Muscle of arm (tissue), 12 donors: ENCODE results near the gene STIL. TPM values are rescaled to one million over a fixed set of nuclear protein-coding genes. Genes with fewer than 3 reads are reported as not detected.
A peak's percentile ranks its signal among the peaks of the same experiment; 100 is the strongest.
"Not testable (repeated sequence)": the region's sequence is repeated elsewhere in the genome, so short reads cannot be mapped to it uniquely, and the experiment has no call there.

ENCODE experiments used
- DNase-seq: peaks from one replicate; pipeline ENCODE4 v3.0.0-alpha.2; 2013
- polyA plus RNA-seq, 12 donors: library from polyadenylated mRNA; unstranded; fragments of 120-200 nt; gene quantifications; one replicate each; pipeline ENCODE4 v1.2.1, GENCODE V29; 2013; ENCODE audit not compliant: insufficient read length in 12 of 12

STIL gene
- polyA plus RNA-seq, 12 donors: 2.8 to 7.5 (median 5.4) TPM; not detected in 1

DNA sequence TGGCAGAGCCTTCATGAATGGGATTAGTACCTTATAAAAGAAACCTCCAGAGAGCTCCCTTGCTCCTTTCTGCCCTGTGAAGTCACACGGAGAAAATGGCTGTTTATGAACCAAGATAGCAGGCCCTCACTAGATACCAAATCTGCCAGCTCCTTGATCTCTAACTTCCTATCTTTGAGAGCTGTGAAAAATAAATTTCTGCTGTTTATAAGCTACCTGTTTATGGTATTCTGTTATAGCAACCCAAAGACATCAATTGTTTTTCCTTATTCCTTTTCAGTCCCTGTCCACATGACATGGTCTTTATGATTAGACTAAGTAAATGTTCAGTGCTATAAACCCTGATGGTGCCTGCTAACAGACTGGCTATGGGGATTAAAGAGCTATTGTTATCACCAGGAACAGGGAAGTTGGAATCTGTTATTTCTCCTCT is 9.7 kb upstream of the STIL start:
- DNase-seq: no peak

DNA sequence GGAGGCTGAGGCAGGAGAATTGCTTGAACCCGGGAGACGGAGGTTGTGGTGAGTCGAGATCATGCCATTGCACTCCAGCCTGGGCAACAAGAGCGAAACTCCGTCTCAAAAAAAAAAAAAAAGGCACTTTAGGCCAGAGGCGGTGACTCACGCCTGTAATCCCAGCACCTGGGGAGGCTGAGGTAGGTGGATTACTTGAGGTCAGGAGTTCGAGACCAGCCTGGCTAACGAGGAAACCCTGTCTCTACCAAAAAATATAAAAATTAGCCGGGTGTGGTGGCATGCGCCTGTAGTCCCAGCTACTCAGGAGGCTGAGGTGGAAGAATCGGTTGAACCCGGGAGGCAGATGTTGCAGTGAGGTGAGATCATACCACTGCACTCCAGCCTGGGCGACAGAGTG is 6.0 kb upstream of the STIL start:
- DNase-seq: not testable (repeated sequence)

DNA sequence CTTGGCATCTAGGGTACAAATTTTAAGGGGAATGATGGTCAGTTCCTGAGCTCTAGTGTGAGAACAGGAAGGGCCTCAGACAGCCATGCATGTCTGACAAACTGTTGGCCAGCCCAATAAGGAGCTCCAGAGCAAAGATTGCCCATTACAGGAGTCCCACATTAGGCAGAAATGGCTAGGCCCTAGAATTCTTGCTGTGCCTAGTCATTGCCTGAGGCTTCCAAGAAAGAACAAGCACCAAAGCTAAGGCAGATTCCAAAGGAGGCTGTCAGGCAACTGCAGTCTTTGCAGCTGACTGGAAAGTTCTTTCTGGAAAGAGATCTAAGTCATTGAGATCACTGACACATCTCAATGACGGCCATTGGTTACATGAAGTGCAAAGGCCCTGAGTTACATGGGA is 3.9 kb upstream of the STIL start:
- DNase-seq: no peak

DNA sequence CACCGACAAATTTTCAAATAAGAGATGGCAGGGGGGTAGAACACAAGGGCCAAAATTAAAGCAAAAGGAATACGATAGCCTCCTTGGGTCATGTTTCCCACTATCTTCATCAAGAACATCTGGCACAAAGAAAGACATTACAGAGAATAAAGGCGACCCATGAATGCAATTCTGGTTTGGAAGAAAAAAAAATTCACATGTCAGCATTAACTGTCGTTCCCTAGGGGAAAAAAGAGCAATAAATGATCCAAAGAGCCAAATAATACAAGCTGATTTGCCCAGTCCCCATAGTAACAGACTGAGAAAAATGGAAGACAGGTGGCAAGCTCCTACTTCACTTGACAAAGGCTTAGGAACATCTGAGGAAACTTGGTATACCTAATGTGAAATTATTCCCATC is 4.5 kb downstream of the STIL start:
- DNase-seq: no peak

DNA sequence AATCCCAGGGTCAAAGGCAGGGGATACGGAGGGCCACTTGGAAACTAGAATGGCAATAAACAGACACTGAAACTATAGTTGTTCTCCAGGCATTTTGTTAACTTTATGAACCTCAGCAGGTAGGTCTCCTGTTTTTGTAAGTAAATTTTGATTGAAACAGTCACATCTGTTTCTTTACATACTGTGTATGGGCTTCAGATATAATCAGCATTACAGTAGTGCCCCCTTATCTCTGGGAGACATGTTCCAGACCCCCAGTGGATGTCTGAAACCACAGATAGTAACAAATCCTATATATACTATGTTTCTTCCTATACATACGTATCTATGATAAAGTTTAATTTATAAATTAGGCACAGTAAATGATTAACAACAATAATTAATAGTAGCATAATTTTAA is 11.5 kb downstream of the STIL start:
- no peak for DNase-seq

DNA sequence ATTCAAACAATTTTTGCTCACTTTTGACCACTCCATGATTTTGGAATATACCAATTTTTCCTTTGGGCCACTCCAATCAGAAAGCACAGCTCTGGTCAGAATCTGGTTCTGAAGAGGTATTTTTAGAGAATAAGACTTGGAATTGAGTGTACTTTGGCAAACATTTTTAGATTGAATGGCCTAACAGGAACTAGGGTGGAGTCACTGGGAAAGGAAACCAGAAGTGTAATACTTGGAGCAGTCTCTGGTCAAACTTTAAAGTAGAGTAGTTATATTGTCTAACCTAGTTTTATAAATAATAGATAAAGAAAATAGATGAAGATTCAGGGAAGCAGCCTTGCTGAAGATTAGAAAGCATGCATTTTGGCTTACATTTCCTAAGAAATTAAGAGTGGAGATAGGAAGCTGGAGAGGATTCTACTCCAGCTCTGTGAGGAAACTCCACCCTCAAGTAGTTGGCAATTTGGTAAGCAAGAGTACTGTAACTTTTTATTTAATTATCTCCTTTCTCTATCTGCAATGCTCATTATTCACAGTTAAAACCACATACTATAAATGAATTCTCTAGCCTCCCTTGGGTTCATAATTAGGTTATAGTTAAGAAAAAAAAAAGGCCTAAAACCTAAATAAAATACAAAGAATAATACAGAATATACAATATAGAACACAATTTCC is 15.8 kb downstream of the STIL start:
- DNase-seq: no peak

DNA sequence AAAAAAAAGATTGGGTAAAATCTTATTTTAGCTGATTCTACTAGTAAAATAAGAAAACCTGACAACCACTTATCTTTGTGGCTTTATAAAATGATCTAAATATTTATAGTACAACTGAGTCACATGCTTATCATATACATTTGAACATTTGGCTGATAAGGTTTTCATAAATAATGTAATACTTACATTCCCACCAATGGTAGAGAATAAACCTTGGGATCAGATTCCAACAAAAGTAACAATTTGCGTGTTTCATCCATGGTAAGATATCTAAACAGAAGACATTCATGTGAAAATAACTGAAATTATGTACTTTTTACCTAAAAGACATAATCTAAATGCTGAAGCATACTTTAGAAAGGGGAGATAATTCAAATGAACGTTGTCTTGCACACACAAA is 18.4 kb downstream of the STIL start:
- DNase-seq: no peak

DNA sequence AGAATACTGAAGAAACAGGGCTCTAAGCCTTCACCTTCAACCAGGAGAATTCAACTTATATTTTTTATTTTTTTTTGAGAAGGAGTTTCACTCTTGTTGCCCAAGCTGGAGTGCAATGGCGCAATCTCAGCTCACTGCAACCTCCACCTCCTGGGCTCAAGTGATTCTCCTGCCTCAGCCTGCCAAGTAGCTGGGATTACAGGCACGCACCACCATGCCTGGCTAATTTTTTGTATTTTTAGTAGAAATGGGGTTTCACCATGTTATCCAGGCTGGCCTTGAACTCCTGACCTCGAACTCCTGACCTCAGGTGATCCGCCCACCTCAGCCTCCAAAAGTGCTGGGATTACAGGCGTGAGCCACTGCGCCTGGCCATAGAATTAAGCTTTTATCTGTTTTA is 19.1 kb downstream of the STIL start:
- not testable (repeated sequence) for DNase-seq

DNA sequence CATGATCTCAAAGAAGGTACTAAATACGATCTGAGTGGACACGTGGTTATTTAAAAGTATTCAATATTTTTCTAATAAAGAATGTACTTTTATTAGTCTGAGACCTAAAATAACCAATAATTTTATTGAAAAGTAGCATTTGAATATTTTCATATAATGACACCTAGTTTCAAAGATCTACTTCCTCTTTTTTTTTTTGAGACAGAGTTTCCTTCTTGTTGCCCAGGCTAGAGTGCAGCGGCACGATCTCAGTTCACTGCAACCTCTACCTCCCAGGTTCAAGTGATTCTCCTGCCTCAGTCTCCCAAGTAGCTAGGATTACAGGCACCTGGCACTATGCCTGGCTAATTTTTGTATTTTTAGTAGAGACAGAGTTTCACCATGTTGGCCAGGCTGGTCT is 25.8 kb downstream of the STIL start:
- not testable (repeated sequence) for DNase-seq

DNA sequence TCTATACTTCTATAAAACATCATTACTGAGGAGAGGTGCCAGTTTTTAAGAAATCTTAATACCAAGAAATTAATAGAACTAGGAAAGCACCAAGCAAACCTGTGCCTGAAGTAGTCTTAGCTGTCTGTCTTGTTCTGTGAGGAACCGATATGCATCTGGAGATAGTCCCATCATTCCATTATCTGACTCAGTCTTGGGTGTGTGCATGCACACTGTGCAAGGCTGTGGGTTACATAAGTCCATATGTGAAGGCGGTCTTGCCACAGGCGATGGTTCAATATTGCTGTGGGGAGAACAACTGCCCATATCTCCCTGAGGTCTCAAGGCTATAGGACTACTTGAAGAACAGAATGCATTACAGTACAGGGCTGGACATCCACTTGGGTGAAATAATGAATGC is 33.8 kb downstream of the STIL start:
- no peak for DNase-seq

DNA sequence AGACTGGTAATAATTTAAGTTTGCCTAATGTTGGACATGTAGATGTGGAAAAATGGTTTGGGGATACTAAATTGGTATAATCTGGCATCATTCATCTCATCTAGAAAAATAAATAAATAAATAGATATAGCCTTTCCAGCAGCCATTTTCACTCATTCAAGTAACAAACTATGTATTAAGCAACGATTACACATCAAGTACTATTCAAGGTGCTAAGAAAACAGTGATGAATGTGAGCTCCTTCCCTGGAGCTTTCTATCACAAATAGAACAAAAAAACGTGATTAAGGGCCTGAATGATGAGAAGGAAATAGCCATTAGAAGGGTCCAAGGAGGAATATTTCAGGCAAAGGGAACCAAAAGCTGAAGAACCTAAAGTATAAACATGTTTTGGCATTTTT is 37.1 kb downstream of the STIL start:
- no peak for DNase-seq

DNA sequence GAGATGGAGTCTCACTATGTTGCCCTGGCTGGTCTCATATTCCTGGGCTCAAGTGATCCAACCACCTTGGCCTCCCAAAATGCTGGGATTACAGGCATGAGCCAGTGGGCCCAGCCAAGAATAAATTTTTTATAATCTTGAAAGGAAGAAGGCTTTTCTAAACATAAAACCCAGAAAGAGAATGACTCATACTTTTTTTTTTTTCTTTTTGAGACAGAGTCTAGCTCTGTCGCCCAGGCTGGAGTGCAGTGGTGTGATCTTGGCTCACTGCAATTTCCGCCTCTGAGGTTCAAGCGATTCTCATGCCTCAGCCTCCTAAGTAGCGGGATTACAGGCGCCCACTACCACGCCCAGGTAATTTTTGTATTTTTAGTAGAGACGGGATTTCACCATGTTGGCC is 38.1 kb downstream of the STIL start:
- DNase-seq: not testable (repeated sequence)

DNA sequence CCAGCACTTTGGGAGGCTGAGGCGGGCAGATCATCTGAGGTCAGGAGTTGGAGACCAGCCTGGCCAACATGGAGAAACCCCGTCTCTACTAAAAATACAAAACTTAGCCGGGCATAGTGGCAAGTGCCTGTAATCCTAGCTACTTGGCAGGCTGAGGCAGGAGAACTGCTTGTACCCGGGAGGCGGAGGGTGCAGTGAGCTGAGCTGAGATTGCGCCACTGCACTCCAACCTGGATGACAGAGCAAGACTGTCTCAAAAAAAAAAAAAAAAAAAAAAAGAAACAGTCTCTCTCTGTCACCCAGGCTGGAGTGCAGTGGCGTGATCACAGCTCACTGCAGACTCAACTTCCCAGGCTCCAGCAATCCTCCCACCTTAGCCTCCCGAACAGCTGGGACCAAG is 48.4 kb downstream of the STIL start:
- DNase-seq: not testable (repeated sequence)

DNA sequence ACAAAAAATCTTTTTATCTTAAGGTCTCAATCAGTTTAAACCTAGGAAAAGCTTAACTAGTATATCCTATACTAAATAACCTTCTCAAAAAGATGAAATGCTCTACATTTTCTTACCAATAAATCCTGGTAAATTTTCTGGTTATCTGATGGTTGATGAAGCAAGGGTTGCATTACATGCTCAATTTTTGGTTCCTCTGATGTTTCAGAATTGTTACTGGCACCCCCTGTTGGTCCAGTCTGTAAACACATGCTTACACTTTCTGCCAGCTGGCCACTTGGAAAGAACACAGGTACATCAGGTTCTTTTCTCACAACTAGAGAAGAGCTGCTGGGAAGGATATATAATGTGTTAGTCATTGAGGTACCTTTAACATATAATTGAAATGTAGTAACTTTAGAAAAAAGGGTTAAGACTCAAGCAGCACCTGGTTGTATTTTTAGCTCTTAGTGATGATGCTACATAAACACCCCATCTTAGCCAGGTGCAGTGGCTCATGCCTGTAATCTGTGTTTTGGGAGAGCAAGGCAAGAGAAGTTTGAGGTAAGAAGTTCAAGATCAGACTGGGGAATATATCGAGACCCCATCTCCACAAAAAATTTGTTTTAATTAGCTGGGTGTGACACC is 51.0 kb downstream of the STIL start:
- peak; percentile 19 for DNase-seq

DNA sequence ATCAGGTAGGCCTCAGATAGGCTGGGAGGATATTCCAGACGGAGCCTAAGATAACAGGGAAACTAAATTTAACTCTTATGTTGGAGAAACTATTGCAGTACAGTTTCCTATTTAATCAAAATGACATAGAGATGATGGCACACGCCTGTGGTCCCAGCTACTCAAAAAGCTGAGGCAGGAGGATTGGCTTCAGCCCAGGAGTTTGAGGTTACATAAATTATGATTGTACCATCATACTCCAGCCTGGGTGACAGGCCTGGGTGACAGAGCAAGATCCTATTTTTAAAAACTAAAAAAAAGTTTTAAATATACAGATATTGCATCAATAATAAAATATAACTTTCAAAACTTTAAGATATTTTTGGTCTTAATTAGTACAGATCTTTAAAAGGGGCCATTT is 56.7 kb downstream of the STIL start:
- DNase-seq: no peak

DNA sequence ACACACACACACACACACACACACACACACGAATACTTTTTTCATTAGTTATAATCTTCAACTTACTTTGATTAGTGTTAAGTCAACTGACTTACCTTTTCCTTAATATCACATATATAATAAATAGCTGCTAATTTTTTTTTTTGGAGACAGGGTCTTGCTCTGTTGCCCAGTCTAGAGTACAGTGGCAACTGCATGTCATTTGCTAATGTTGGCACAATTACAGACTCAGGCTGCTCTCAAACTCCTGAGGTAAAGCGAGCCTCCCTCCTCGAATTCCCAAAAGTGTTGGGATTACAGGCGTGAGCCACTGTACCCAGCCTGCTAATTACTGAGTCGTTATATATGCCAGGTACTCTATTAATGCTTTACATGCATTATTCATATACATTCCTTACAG is 61.2 kb downstream of the STIL start:
- no peak for DNase-seq

DNA sequence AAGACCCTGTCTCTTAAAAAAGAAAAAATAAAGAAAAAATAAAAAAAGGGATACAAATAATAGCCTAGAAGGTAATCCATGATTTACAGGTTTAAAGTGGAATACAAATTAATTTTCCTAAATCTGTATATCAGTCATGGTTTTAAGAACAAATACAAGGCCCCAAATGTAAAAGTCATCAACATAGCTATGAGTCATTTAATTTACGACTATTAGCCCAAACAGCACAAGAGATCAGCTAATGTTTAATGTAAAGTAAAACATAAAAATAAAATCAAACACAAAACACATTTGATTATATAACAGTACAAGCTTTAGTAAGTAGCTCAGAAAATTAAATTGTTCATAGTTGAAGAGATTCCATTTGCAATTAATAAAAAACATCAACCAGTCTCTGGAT is 61.6 kb downstream of the STIL start:
- no peak for DNase-seq

DNA sequence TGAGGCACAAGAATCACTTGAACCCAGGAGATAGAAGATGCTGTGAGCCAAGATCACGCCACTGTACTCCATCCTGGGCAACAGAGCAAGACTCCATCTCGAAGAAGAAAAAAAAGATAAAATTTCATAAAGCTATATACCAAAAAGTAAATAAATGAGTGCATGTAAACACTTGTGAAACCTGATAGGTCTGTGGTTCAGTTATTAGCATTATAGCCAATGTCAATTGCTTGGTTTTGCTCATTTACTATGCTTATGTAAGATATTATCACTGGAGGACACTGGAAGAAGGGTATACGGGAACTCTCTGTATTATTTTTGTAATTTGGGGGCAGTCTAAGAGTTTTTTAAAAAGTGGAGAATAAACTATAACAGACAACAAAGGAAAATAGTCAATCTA is 64.2 kb downstream of the STIL start:
- DNase-seq: no peak

DNA sequence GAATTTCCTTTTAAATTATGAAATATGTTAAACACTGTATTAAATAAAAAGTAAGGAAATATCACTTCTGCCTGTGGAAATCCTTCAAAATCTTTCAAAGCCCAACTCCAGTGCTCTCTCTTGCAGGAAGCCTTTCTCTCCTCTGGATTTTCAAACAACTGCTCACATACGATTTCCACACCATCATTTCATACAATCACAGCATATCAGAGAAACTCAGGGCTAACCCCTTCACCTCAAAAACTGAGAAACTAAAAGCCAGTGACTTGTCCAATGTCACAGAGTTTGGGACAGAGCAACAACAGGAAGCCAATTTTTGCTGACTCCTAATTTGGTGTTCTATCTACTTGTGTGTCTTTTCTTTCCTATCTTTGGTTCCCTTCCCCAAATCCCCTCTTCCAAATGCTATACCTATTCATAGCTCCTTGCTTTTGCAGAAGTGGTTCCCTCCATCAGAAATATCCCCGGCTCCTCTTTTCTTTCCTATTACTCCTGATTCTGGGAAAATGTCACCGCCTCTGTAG is 69.5 kb downstream of the STIL start:
- DNase-seq: no peak

DNA sequence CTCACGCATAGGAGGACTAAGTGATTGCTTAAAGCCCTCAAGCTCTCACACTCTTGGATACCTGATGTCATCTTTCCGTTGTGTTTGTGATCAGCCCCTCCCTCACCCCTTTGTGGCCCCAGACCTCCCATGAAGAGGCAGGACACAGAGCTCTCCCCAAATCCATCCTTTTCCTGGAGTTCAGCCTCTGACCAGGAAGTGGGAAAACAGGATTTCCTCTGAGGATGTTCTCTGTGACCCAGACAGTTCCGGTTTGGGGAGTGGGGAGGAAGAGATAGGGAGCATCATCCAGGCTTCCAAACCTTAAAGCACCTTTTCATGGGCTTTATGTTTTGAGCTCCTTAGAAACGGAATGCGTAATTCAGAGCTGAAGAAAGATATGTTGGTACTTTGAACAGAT is 70.0 kb downstream of the STIL start:
- DNase-seq: no peak

DNA sequence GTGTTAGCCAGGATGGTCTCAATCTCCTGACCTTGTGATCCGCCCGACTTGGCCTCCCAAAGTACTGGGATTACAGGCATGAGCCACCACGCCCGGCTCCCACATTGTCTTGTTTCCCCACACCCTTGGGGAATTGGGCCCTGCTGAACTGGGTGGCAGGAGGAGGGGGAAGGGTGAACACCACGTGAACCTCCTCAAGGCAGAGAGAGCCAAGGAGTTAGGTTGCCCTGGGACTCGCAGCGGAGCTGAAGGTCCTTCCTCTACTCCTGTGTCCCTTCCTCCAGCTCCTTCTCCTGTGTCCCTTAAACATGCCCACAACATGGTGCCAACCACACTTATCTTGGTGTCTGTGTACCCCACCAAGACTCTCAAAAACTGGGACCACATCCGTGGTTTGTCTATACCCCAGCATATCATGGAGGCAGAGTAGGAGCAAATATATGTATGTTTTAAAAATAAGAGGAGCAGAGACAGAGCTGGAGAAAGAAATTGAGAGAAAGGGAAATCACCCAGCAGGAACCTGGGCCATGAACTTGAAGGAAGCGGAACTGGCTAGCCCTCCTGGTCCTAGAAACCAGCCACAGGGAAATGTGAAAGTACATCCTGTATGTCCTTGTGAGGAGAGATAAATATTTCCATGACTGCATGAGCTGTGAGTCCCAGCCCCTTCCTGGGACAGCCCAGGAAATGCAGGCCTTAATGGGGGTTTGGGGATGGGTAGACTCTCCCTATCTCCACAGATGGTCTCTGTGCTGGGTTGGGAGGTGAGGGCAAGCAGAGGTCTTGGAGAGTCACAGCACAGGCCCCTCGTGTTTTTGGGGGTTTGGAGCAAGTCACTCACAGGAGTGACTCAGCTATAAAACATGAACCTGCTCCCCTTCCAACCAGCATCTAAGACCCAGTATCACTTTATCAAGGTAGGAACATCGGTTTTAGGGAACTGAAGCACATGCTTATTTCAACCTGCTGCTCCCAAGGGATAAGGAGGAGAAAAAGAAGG is 72.5 kb downstream of the STIL start:
- DNase-seq: no peak

DNA sequence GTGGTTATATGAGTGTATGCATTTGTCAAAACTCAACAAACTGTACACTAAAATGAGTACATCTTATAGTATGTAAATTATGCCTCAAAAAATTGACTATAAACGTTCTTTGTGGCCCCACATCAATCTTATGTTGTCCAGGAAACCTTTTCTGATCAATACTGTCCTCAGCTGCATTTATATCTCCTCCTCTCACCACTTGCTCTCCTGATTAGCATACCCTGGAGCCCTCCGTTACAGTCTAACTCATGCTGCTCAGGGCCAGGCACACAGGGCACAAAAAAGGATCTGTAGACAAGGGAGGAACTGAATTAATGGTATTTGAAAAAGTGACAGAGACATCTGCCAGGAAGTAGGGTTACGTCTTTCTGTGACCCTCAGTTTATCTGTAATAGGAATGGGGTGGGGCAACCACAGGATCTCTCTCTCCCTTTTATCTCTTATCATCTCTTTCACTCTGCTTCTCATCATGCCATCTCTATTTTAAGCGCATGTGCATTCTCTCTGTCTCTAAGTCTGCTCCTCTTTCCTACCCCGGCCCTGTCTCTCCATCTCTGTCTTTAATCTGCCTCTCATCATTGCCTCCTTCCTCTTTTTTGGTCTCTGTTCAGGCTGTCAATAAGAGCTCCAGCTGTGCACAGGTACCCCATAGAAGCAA is 74.9 kb downstream of the STIL start:
- DNase-seq: no peak
